Endodermal cell (in vitro differentiated cells): Measurements from ENCODE around the gene REXO1. TPM values are rescaled to one million over a fixed set of nuclear protein-coding genes. Genes with fewer than 3 reads are reported as not detected.

Source experiments
- DNase-seq: peaks from one replicate; pipeline ENCODE4 v3.0.0-alpha.2; 2017
- H3K27ac ChIP-seq: 2 replicates; pipeline ENCODE4 v1.5.1; 2013; ENCODE audit warnings: mild to moderate bottlenecking, low read depth, low read length, moderate library complexity
- H3K27me3 ChIP-seq: 2 replicates; pipeline ENCODE4 v1.6.1; 2013; ENCODE audit warnings: mild to moderate bottlenecking, low read length, moderate library complexity; ENCODE audit not compliant: insufficient read depth, control insufficient read depth, poor library complexity, severe bottlenecking
- H3K36me3 ChIP-seq: 2 replicates; pipeline ENCODE4 v1.7.0; 2013; ENCODE audit warnings: mild to moderate bottlenecking, low read length, moderate library complexity; ENCODE audit not compliant: control insufficient read depth, insufficient read depth
- H3K4me1 ChIP-seq: one replicate; pipeline ENCODE4 v1.7.0; 2013; ENCODE audit warnings: low read length; ENCODE audit not compliant: control insufficient read depth, insufficient read depth
- H3K4me3 ChIP-seq: 2 replicates; pipeline ENCODE4 v1.5.1; 2013; ENCODE audit warnings: mild to moderate bottlenecking, low read length, moderate library complexity
- H3K9ac ChIP-seq: 2 replicates; pipeline ENCODE4 v1.6.1; 2013; ENCODE audit warnings: mild to moderate bottlenecking, low read length, moderate library complexity; ENCODE audit not compliant: poor library complexity, severe bottlenecking; ENCODE audit errors: extremely low read depth
- H3K9me3 ChIP-seq: 2 replicates; pipeline ENCODE4 v1.6.1; 2013; ENCODE audit warnings: mild to moderate bottlenecking, low read length, moderate library complexity; ENCODE audit not compliant: control insufficient read depth
- H3K27ac Mint-ChIP-seq: 2 replicates; pipeline ENCODE4 v1.8.0; 2020; ENCODE audit warnings: mixed read lengths
- H3K27me3 Mint-ChIP-seq: 2 replicates; pipeline ENCODE4 v1.8.0; 2021; ENCODE audit warnings: mild to moderate bottlenecking, mixed read lengths; ENCODE audit not compliant: insufficient read depth
- H3K36me3 Mint-ChIP-seq: 2 replicates; pipeline ENCODE4 v1.8.0; 2020; ENCODE audit warnings: low read depth, mixed read lengths
- H3K4me1 Mint-ChIP-seq: 2 replicates; pipeline ENCODE4 v1.8.0; 2020; ENCODE audit warnings: mixed read lengths
- H3K4me3 Mint-ChIP-seq: 2 replicates; pipeline ENCODE4 v1.8.0; 2020; ENCODE audit warnings: mild to moderate bottlenecking, moderate library complexity, mixed read lengths
- H3K9me3 Mint-ChIP-seq: 2 replicates; pipeline ENCODE4 v1.8.0; 2020; ENCODE audit warnings: mild to moderate bottlenecking, mixed read lengths
- CTCF ChIP-seq: fragments of 200-600 bp; sonication (generic); conservative IDR thresholded peaks from 2 replicates; pipeline ENCODE4 v1.5.0; 2021; ENCODE audit warnings: antibody characterized with exemption, mild to moderate bottlenecking
- WGBS, 2 experiments: methylation state at CpG; one replicate each; pipeline versions ENCODE4 v1.1.5 to v1.1.7; 2013; ENCODE audit warnings: missing lambda C conversion rate in 2 of 2, mixed read lengths in 1 of 2; ENCODE audit not compliant: insufficient coverage in 1 of 2, insufficient read length in 1 of 2; 5-methylcytosine and 5-hydroxymethylcytosine counted together
- total RNA-seq, 2 donors: library from RNA; stranded (reverse); fragmentation: NEBNext Ultra II Directional in 1 of 2; extraction: Animal tissue kit (Norgen Biotek cat#: 25700) in 1 of 2; gene quantifications; 2 replicates in 1 of 2; 3 replicates in 1 of 2; pipeline ENCODE4 v1.2.1, GENCODE V29; 2021

REXO1 gene
- total RNA-seq, 2 donors from 2014 or later: 51.6 to 56.4 TPM

GRCh38 chr19:1840541-1841115, 7.7 kb downstream of the REXO1 start:
- no peaks in the 10 kb centered on the region for H3K27me3 ChIP-seq
- H3K9ac ChIP-seq: no peak overlapping the region
- no peaks in the 10 kb centered on the region for H3K4me1 Mint-ChIP-seq
- H3K36me3 ChIP-seq: peaks cover 8% of the 10 kb centered on the region
- no peak for TF ChIP-seq CTCF
- 90 to 91% methylated on average over 17 to 22 of the region's 22 CpGs for WGBS, 2 experiments
- no peak overlapping the region for H3K27ac Mint-ChIP-seq
- peaks cover 1% of the 10 kb centered on the region for H3K36me3 Mint-ChIP-seq
- H3K4me1 ChIP-seq: peaks cover 3% of the 10 kb centered on the region
- H3K9me3 Mint-ChIP-seq: no peaks in the 10 kb centered on the region
- no peak overlapping the region for H3K4me3 ChIP-seq
- H3K27me3 Mint-ChIP-seq: no peaks in the 10 kb centered on the region
- H3K4me3 Mint-ChIP-seq: no peak overlapping the region
- H3K9me3 ChIP-seq: no peaks in the 10 kb centered on the region
- no peak for DNase-seq
- no peak overlapping the region for H3K27ac ChIP-seq

GRCh38 chr19:1839658-1840540, 8.4 kb downstream of the REXO1 start:
- Mint-ChIP-seq H3K9me3 (no peaks in the 10 kb centered on the region), H3K4me1 (no peaks in the 10 kb centered on the region), H3K4me3 (no peak overlapping the region), H3K27ac (no peak overlapping the region), H3K36me3 (peaks cover 1% of the 10 kb centered on the region), H3K27me3 (no peaks in the 10 kb centered on the region)
- Histone ChIP-seq H3K4me1 (peaks cover 3% of the 10 kb centered on the region), H3K27me3 (no peaks in the 10 kb centered on the region), H3K27ac (no peak overlapping the region), H3K36me3 (peaks cover 8% of the 10 kb centered on the region), H3K4me3 (no peak overlapping the region), H3K9me3 (no peaks in the 10 kb centered on the region), H3K9ac (no peak overlapping the region)
- no peak for TF ChIP-seq CTCF
- WGBS, 2 experiments: 93 to 97% methylated on average over 18 to 25 of the region's 25 CpGs
- DNase-seq: no peak

GRCh38 chr19:1837625-1838105, 10.6 kb downstream of the REXO1 start:
- Histone ChIP-seq H3K4me3 (no peak overlapping the region), H3K9ac (no peak overlapping the region), H3K4me1 (peaks cover 3% of the 10 kb centered on the region), H3K27ac (no peak overlapping the region), H3K27me3 (no peaks in the 10 kb centered on the region), H3K36me3 (peaks cover 8% of the 10 kb centered on the region), H3K9me3 (no peaks in the 10 kb centered on the region)
- Mint-ChIP-seq H3K36me3 (peaks cover 2% of the 10 kb centered on the region), H3K9me3 (no peaks in the 10 kb centered on the region), H3K4me1 (no peaks in the 10 kb centered on the region), H3K4me3 (no peak overlapping the region), H3K27ac (peak overlapping the region; percentile 66), H3K27me3 (no peaks in the 10 kb centered on the region)
- peak; percentile 97 for TF ChIP-seq CTCF
- peak; percentile 93 for DNase-seq
- 44 to 50% methylated on average over 13 to 23 of the region's 23 CpGs for WGBS, 2 experiments
